HG03457 (cell line): ENCODE measurements around the gene ZNF598.
"Not testable (repeated sequence)": the region's sequence is repeated elsewhere in the genome, so short reads cannot be mapped to it uniquely, and the experiment has no call there.

ENCODE experiments used
- ATAC-seq: cut with Tn5 transposase; IDR thresholded peaks from one replicate; pipeline ENCODE4 v1.9.1; 2021; ENCODE audit warnings: moderate number of reproducible peaks; ENCODE audit not compliant: unreplicated experiment

The ZNF598 gene

DNA sequence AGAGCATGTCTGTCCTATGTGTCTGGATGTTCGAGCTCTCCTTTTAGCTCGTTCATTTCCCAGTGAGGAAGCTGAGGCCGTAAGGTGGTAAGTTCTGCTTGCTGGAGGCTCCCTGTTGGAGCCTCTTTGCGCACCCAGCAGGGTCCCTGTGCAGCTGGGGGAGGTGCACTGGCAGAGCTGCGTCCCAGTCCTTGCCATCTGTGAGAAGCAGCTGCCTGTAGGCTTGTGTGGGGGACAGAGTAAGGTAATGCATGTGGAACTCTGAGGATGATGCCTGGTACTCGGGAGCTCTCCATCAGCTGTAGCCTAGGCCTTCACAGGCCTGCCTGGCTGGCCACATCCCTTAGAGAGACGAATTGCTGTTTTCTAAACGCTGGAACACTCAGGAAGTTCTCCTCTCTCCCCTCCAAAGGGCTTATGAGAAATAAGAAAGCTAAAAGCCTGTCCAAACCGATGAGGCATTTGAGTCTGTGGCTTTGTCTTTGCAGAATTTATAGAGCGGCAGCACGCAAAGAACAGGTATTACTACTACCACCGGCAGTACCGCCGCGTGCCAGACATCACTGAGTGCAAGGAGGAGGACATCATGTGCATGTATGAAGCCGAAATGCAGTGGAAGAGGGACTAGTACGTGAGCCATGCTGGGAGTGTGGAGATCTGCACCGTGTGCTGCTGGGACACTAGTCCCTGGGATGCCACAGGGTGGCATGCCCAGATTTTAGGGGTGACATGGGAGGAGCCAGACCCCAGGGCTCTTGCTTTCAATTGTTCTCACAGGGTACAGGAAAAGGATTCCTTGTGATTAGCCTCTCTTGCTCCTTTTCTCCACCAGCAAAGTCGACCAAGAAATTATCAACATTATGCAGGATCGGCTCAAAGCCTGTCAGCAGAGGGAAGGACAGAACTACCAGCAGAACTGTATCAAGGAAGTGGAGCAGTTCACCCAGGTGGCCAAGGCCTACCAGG, 48.7 kb downstream of the ZNF598 start:
- no peak for ATAC-seq

GRCh38 chr16:1959269-1960039, 50.2 kb downstream of the ZNF598 start, which contains the start of gene NDUFB10:
Gene NDUFB10, plus strand, starts transcription at chr16:1959538. Its CDS starts 87 bp downstream, at chr16:1959625.
- peak; percentile 51 for ATAC-seq

DNA sequence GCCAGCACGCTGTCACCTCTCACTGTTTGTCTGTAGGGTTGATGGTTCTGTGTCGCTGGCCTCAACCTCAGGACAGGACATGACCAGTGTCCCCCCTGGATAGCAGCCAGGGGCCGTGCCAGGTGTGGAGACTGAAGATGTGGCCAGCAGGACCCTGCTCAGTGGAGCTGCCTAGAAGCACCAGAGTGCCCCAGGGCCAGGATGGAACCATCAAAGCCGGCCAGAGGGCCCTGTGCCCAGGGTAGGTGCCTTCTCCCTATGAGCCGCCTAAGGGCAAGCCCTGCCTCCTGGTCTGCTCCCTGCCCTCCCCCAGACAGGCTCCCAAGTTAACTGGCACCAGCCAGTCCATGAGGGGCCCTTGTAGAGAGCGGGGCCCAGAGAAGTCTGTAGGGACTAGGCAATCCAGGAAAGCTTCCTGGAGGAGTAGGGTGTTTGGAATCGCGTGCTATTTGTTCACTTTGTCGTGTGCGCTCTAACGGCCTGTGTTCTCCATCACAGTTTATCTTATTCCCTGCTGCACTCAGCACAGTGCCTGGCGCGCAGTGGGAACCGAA, 50.8 kb downstream of the ZNF598 start:
- ATAC-seq: no peak

- ATAC-seq: not testable (repeated sequence)
Measured at GRCh38 chr16:1958143-1958491, 51.5 kb downstream of the ZNF598 start.

DNA sequence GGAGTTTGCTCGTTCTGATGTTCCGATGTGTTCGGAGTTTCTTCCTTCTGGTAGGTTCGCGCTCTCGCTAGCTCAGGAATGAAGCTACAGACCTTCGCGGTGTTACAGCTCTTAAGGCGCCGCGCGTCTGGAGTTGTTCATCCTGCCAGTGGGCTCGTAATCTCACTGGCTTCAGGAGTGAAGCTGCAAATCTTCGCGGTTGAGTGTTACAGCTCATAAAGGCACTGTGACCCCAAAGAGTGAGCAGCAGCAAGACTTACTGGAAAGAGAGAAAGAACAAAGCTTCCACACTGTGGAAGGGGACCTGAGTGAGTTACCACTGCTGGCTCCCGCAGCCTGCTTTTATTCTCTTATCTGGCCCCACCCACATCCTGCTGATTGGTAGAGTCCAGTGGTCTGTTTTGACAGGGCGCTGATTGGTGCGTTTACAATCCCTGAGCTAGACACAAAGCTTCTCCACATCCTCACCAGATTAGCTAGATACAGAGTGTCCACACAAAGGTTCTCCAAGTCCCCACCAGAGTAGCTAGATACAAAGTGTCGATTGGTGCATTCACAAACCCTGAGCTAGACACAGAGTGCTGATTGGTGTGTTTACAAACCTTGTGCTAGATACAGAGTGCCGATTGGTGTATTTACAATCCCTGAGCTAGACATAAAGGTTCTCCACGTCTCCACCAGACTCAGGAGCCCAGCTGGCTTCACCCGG, 52.0 kb downstream of the ZNF598 start:
- not testable (repeated sequence) for ATAC-seq

GRCh38 chr16:1953734-1954133, 55.9 kb downstream of the ZNF598 start:
- ATAC-seq: no peak

DNA sequence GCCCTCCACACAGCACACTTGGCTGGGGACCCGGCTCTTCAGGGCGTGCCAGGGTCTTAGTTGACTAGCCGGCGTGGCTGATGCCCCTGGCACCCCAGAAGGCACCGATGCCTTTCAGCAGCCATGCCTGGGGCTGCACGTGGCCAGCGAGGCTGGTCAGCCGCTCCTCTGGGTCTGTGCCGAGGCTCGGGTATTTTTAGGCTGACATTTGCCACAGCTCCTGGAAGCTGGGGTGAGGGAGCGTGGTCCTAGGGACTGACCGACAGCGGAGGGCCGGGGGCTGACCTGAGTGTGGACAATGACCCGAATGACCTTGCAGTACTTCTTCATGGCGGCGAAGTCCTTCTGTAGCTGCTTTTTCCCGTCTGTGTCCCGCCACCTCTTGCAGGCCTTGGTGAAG, 59.1 kb downstream of the ZNF598 start:
- ATAC-seq: no peak

DNA sequence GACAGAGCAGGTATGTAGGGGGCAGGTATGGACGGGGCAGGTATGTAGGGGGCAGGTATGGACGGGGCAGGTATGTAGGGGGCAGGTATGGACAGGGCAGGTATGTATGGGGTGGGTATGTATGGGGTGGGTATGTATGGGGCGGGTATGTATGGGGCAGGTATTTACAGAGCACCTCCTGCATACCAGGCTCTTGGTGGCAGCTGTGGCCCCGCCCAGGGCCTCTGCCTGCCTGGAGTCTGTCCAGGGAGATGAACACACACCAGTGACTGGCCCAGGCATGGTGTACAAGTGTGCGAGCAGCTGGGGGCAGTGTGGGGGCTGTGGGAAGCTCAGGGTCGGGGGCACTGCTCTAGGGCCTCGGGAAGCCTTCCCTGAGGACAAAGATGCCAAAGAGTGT, 59.6 kb downstream of the ZNF598 start:
- no peak for ATAC-seq

DNA sequence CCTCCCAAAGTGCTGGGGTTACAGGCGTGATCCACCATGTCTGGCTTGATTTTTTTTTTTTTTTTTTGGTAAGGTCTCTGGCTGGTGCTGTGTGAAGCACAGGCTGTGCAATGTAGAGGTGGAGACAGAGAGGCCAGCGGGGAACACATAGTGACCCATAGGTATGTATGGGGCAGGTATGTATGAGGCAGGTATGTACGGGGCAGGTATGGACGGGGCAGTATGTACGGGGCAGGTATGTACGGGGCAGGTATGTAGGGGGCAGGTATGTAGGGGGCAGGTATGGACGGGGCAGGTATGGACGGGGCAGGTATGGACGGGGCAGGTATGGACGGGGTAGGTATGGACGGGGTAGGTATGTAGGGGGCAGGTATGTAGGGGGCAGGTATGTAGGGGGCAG, 60.1 kb downstream of the ZNF598 start:
- ATAC-seq: no peak
